ENCODE results near the gene NIPSNAP3A.
A peak's percentile ranks its signal among the peaks of the same experiment; 100 is the strongest.

NIPSNAP3A gene

GRCh38 chr9:104805441-104805840 lies 58.0 kb downstream of the NIPSNAP3A start:
- no peak for DNase-seq

GRCh38 chr9:104808035-104808614 lies 60.6 kb downstream of the NIPSNAP3A start:
- peak in 28 of 56 donors; percentile 1 to 64 (median 23) for DNase-seq

Measured in amygdala (tissue), 56 donors.